H1 (cell line): ENCODE data around the gene IL1RL1. TPM values are rescaled to one million over a fixed set of nuclear protein-coding genes. Genes with fewer than 3 reads are reported as not detected.

ENCODE experiments used
- CTCF ChIA-PET: fragments of 300-600 bp; sonication (Branson Sonifier 250); formaldehyde crosslinking; loops from one replicate; lab custom pipeline; 2021; ENCODE audit not compliant: partially characterized antibody; lab: Charles Lee
- POLR2A ChIA-PET: fragments of 300-600 bp; sonication (Branson Sonifier 250); formaldehyde crosslinking; loops from one replicate; lab custom pipeline; 2021; ENCODE audit warnings: inconsistent platforms; ENCODE audit not compliant: partially characterized antibody; lab: Charles Lee
- DNase-seq, 2 experiments: peaks; one replicate each; pipeline versions ENCODE4 v3.0.0 to v3.0.0-alpha.2; 2010 to 2022; ENCODE audit warnings: low spot score in 2 of 2, low read depth in 1 of 2, mixed read lengths in 1 of 2
- FAIRE-seq: peaks from 2 replicates; lab custom pipeline; 2011; peaks lifted over from hg19 to GRCh38; lab: Jason Lieb, UNC
- H2AFZ ChIP-seq: 2 replicates; pipeline ENCODE4 v1.8.1; 2012; ENCODE audit warnings: low read length, inconsistent platforms
- H2AK5ac ChIP-seq: 2 replicates; pipeline ENCODE4 v1.6.1; 2013; ENCODE audit warnings: low read depth, low read length
- H2BK120ac ChIP-seq: replicated peaks from 2 replicates; pipeline ENCODE3; 2013; ENCODE audit warnings: low read depth, low read length, inconsistent platforms
- H2BK12ac ChIP-seq: 2 replicates; pipeline ENCODE4 v1.6.1; 2013; ENCODE audit warnings: low read depth, low read length
- H2BK15ac ChIP-seq: 2 replicates; pipeline ENCODE4 v1.6.1; 2013; ENCODE audit warnings: low read length
- H2BK20ac ChIP-seq: 2 replicates; pipeline ENCODE4 v1.6.1; 2013; ENCODE audit warnings: low read length
- H2BK5ac ChIP-seq: 2 replicates; pipeline ENCODE4 v1.6.1; 2013; ENCODE audit warnings: low read depth, low read length
- H3K14ac ChIP-seq: 2 replicates; pipeline ENCODE4 v1.6.1; 2013; ENCODE audit warnings: inconsistent platforms; ENCODE audit not compliant: insufficient read length
- H3K18ac ChIP-seq: 2 replicates; pipeline ENCODE4 v1.6.1; 2013; ENCODE audit warnings: low read length; ENCODE audit errors: extremely low read depth
- H3K23ac ChIP-seq: 2 replicates; pipeline ENCODE4 v1.6.1; 2013; ENCODE audit warnings: inconsistent platforms; ENCODE audit not compliant: insufficient read length
- H3K23me2 ChIP-seq: 2 replicates; pipeline ENCODE4 v1.6.1; 2013; ENCODE audit warnings: low read depth, low read length
- H3K27ac ChIP-seq: 2 replicates; pipeline ENCODE4 v1.6.1; 2011; ENCODE audit warnings: low read depth, low read length, inconsistent platforms
- H3K27me3 ChIP-seq, 4 experiments: replicated peaks in 1 of 4; 1 replicate in 1 of 4; 2 replicates in 3 of 4; pipeline versions ENCODE4 v1.6.1 to v1.8.1; 2011 to 2013; ENCODE audit warnings: low read length in 3 of 4, mild to moderate bottlenecking in 3 of 4, inconsistent platforms in 2 of 4, mixed read lengths in 2 of 4, moderate library complexity in 1 of 4; ENCODE audit not compliant: control insufficient read depth in 3 of 4, insufficient read depth in 3 of 4; ENCODE audit errors: extremely low read depth in 1 of 4
- H3K36me3 ChIP-seq, 4 experiments: 2 replicates each; pipeline versions ENCODE4 v1.6.1 to v1.8.1; 2011 to 2013; ENCODE audit warnings: mild to moderate bottlenecking in 4 of 4, low read length in 3 of 4, moderate library complexity in 2 of 4, control low read depth in 1 of 4, inconsistent platforms in 1 of 4; ENCODE audit not compliant: insufficient read depth in 4 of 4, control insufficient read depth in 2 of 4
- H3K4ac ChIP-seq: replicated peaks from 2 replicates; pipeline ENCODE3; 2013; ENCODE audit warnings: low read length, low read depth, mixed read lengths, inconsistent platforms; ENCODE audit not compliant: insufficient read length
- H3K4me1 ChIP-seq, 4 experiments: replicated peaks in 1 of 4; 1 replicate in 1 of 4; 2 replicates in 3 of 4; pipeline versions ENCODE4 v1.6.1 to v1.8.1; 2011 to 2013; ENCODE audit warnings: low read length in 3 of 4, inconsistent platforms in 2 of 4, mixed read lengths in 1 of 4; ENCODE audit not compliant: insufficient read depth in 4 of 4, control insufficient read depth in 3 of 4
- H3K4me2 ChIP-seq, 2 experiments: 2 replicates each; pipeline versions ENCODE4 v1.6.1 to v1.8.1; 2011 to 2013; ENCODE audit warnings: low read depth in 2 of 2, low read length in 2 of 2, control low read depth in 1 of 2, inconsistent platforms in 1 of 2, mild to moderate bottlenecking in 1 of 2; ENCODE audit not compliant: insufficient read depth in 1 of 2
- H3K4me3 ChIP-seq, 4 experiments: fragments of 200-600, 300-600 bp in 1 of 4; sonication (generic), shearing (Covaris generic), sonication (Bioruptor Twin) in 1 of 4; 2 replicates each; pipeline versions ENCODE4 v1.5.1 to v1.8.1; 2011 to 2016; ENCODE audit warnings: low read length in 4 of 4, low read depth in 3 of 4, control low read depth in 2 of 4, inconsistent platforms in 2 of 4, mild to moderate bottlenecking in 2 of 4, mixed read lengths in 1 of 4, moderate library complexity in 1 of 4; ENCODE audit not compliant: insufficient read depth in 2 of 4; ENCODE audit errors: extremely low read depth in 1 of 4
- H3K56ac ChIP-seq: replicated peaks from 2 replicates; pipeline ENCODE3; 2013; ENCODE audit warnings: low read depth, mild to moderate bottlenecking, mixed read lengths, low read length, inconsistent platforms; ENCODE audit not compliant: insufficient read length
- H3K79me1 ChIP-seq: 2 replicates; pipeline ENCODE4 v1.6.1; 2013; ENCODE audit warnings: low read depth, low read length, control low read depth
- H3K79me2 ChIP-seq, 2 experiments: 2 replicates each; pipeline versions ENCODE4 v1.6.1 to v1.8.1; 2012 to 2013; ENCODE audit warnings: low read length in 2 of 2, mild to moderate bottlenecking in 2 of 2, inconsistent platforms in 1 of 2; ENCODE audit not compliant: insufficient read depth in 2 of 2, control insufficient read depth in 1 of 2
- H3K9ac ChIP-seq, 4 experiments: replicated peaks in 1 of 4; 1 replicate in 1 of 4; 2 replicates in 3 of 4; pipeline versions ENCODE4 v1.6.1 to v1.8.1; 2011 to 2013; ENCODE audit warnings: low read depth in 3 of 4, low read length in 3 of 4, control low read depth in 2 of 4, mild to moderate bottlenecking in 2 of 4, moderate library complexity in 2 of 4, inconsistent platforms in 1 of 4; ENCODE audit errors: extremely low read depth in 1 of 4
- H3K9me3 ChIP-seq, 2 experiments: 2 replicates each; pipeline versions ENCODE4 v1.6.1 to v1.8.1; 2012 to 2013; ENCODE audit warnings: mild to moderate bottlenecking in 2 of 2, moderate library complexity in 2 of 2, control low read depth in 1 of 2, inconsistent platforms in 1 of 2, low read depth in 1 of 2, low read length in 1 of 2, mixed read lengths in 1 of 2; ENCODE audit not compliant: insufficient read depth in 2 of 2
- H4K20me1 ChIP-seq, 2 experiments: replicated peaks in 1 of 2; 2 replicates each; pipeline versions ENCODE3 to v1.8.1; 2011 to 2013; ENCODE audit warnings: inconsistent platforms in 2 of 2, low read length in 2 of 2, mild to moderate bottlenecking in 1 of 2; ENCODE audit not compliant: insufficient read depth in 2 of 2, control insufficient read depth in 1 of 2
- H4K5ac ChIP-seq: 2 replicates; pipeline ENCODE4 v1.6.1; 2013; ENCODE audit warnings: low read length, low read depth, mixed read lengths, inconsistent platforms; ENCODE audit not compliant: insufficient read length
- H4K8ac ChIP-seq: 2 replicates; pipeline ENCODE4 v1.8.0; 2013; ENCODE audit warnings: mild to moderate bottlenecking, moderate library complexity, low read length, inconsistent platforms; ENCODE audit not compliant: insufficient read depth; ENCODE audit errors: extremely low read depth
- H4K91ac ChIP-seq: replicated peaks from 2 replicates; pipeline ENCODE3; 2013; ENCODE audit warnings: low read length, mixed read lengths, inconsistent platforms; ENCODE audit not compliant: insufficient read length
- BRCA1 ChIP-seq: IDR thresholded peaks from 2 replicates; pipeline ENCODE4 v1.6.1; 2012; ENCODE audit warnings: low read depth, low read length, improper control_type of control experiment
- JUN ChIP-seq: IDR thresholded peaks from 2 replicates; pipeline ENCODE4 v1.6.1; 2011; ENCODE audit warnings: low read depth, mild to moderate bottlenecking, improper control_type of control experiment, low read length
- RXRA ChIP-seq: IDR thresholded peaks from 2 replicates; pipeline ENCODE4 v1.6.1; 2011; ENCODE audit warnings: low read depth, mild to moderate bottlenecking, low read length, moderate library complexity; ENCODE audit not compliant: insufficient read depth
- polyA plus RNA-seq, 7 experiments: library from polyadenylated mRNA; depleted of rRNA in 3 of 7; stranded (reverse) in 5 of 7; unstranded in 2 of 7; fragments of >200 nt in 5 of 7; fragments of 200-250 nt in 2 of 7; gene quantifications; 1 replicate in 5 of 7; 2 replicates in 1 of 7; 4 replicates in 1 of 7; pipeline versions ENCODE4 v1.2.1 to v1.2.3, GENCODE V29; 2011 to 2013; ENCODE audit warnings: missing spikeins in 2 of 7, mixed read lengths in 2 of 7
- total RNA-seq: library from RNA; stranded (reverse); fragmentation: NEBNext Ultra II Directional; extraction: Animal tissue kit (Norgen Biotek cat#: 25700); gene quantifications from 2 replicates; pipeline ENCODE4 v1.2.1, GENCODE V29; 2021

Gene IL1RL1
- total and polyA plus RNA-seq, 2 of the 8 experiments (the other 6 are each of a cell fraction or from before 2014, with no cell fraction given): not detected

GRCh38 chr2:102383722-102384121 is 72.4 kb downstream of the IL1RL1 start:
- ChIA-PET POLR2A (no interaction called here), CTCF (interaction anchor here (1.0 to 1.4 kb wide), 2 partner anchors 15 to 17 kb away, joined by 3 read pairs; no protein-coding TSS in a partner anchor)
- Histone ChIP-seq H3K36me3 (no peaks in the 10 kb centered on the region; a peak in 1 of 8 replicates), H4K20me1 (no peaks in the 10 kb centered on the region), H2AFZ (no peak overlapping the region), H3K4me1 (no peaks in the 10 kb centered on the region), H3K79me2 (no peaks in the 10 kb centered on the region), H2AK5ac (no peak overlapping the region), H3K27ac (no peak overlapping the region), H4K91ac (no peak overlapping the region), H3K56ac (no peak overlapping the region), H3K27me3 (no peaks in the 10 kb centered on the region), H2BK20ac (no peak overlapping the region), H2BK12ac (no peak overlapping the region), H3K18ac (no peak overlapping the region), H3K4ac (no peak overlapping the region), H4K8ac (no peak overlapping the region), H3K4me2 (no peak overlapping the region), H3K23ac (no peak overlapping the region), H3K4me3 (no peak overlapping the region), H3K14ac (no peak overlapping the region), H4K5ac (no peak overlapping the region), H3K23me2 (no peaks in the 10 kb centered on the region), H3K79me1 (no peaks in the 10 kb centered on the region), H2BK5ac (no peak overlapping the region), H2BK15ac (no peak overlapping the region), H3K9ac (no peak overlapping the region), H2BK120ac (no peak overlapping the region), H3K9me3 (peaks cover 12 to 20% of the 10 kb centered on the region in 2 experiments; a peak in 3 of 4 replicates)
- DNase-seq: no peak
- FAIRE-seq: no peak
- TF ChIP-seq BRCA1 (no peak), JUN (no peak), RXRA (no peak)
